K562 (cell line): ENCODE measurements around the gene AKAP12. TPM values are rescaled to one million over a fixed set of nuclear protein-coding genes. Genes with fewer than 3 reads are reported as not detected.
A peak's percentile ranks its signal among the peaks of the same experiment; 100 is the strongest.

Experiments
- ATF6 ChIP-seq: sonication (generic); formaldehyde crosslinking; IDR thresholded peaks from 2 replicates; pipeline ENCODE4 v1.4.0; 2020; ENCODE audit warnings: mild to moderate bottlenecking, missing genetic modification reagents
- BCLAF1 ChIP-seq, 2 experiments: fragments of 450-650 bp in 1 of 2; IDR thresholded peaks; 2 replicates each; pipeline ENCODE4 v1.6.1; 2011 to 2017; ENCODE audit warnings: low read depth in 2 of 2, antibody characterized with exemption in 1 of 2, borderline replicate concordance in 1 of 2, low read length in 1 of 2, mild to moderate bottlenecking in 1 of 2, mixed read lengths in 1 of 2; ENCODE audit not compliant: control insufficient read depth in 1 of 2
- BRD4 ChIP-seq: fragments of 200-600 bp; sonication (generic); IDR thresholded peaks from 2 replicates; pipeline ENCODE4 v1.6.1; 2017; ENCODE audit warnings: inconsistent platforms
- C11orf30 ChIP-seq: fragments of 450-650 bp; IDR thresholded peaks from 2 replicates; pipeline ENCODE4 v1.6.1; 2016; ENCODE audit warnings: low read depth, mild to moderate bottlenecking
- EP300 ChIP-seq: IDR thresholded peaks from 2 replicates; pipeline ENCODE4 v1.6.1; 2012; ENCODE audit warnings: low read length, improper control_type of control experiment
- ESRRA ChIP-seq: fragments of 450-650 bp; IDR thresholded peaks from 2 replicates; pipeline ENCODE4 v1.6.1; 2014; ENCODE audit warnings: low read depth, mild to moderate bottlenecking, moderate library complexity, borderline replicate concordance
- GATA2 ChIP-seq: sonication (generic); formaldehyde crosslinking; IDR thresholded peaks from 2 replicates; pipeline ENCODE4 v1.4.0; 2020; ENCODE audit warnings: mild to moderate bottlenecking, missing genetic modification reagents
- IRF9 ChIP-seq: fragments of 450-650 bp; IDR thresholded peaks from 2 replicates; pipeline ENCODE4 v1.6.1; 2016; ENCODE audit warnings: missing biosample characterization, missing genetic modification characterization
- KAT2B ChIP-seq: IDR thresholded peaks from one replicate; pipeline ENCODE4 v1.6.1; 2012; ENCODE audit warnings: low read depth, mild to moderate bottlenecking, control low read depth, inconsistent platforms, low read length, moderate library complexity
- MCM2 ChIP-seq: fragments of 450-650 bp; IDR thresholded peaks from 2 replicates; pipeline ENCODE4 v1.6.1; 2017; ENCODE audit warnings: low read depth, mild to moderate bottlenecking
- PURB ChIP-seq: sonication (generic); formaldehyde crosslinking; IDR thresholded peaks from 2 replicates; pipeline ENCODE4 v1.9.0; 2021; ENCODE audit warnings: low read depth, mild to moderate bottlenecking, missing genetic modification reagents
- SIN3A ChIP-seq, 2 experiments: fragments of 150-350 bp in 1 of 2; IDR thresholded peaks; 2 replicates each; pipeline ENCODE4 v1.6.1; 2011 to 2016; ENCODE audit warnings: borderline replicate concordance in 2 of 2, low read depth in 2 of 2, low read length in 2 of 2, mild to moderate bottlenecking in 2 of 2, moderate library complexity in 2 of 2; ENCODE audit not compliant: control insufficient read depth in 1 of 2
- TGIF2 ChIP-seq: sonication (generic); formaldehyde crosslinking; IDR thresholded peaks from 2 replicates; pipeline ENCODE4 v1.8.1; 2022; ENCODE audit warnings: mild to moderate bottlenecking, missing genetic modification reagents, moderate library complexity
- ZNF124 ChIP-seq: sonication (generic); formaldehyde crosslinking; IDR thresholded peaks from 2 replicates; pipeline ENCODE4 v1.8.1; 2022; ENCODE audit warnings: missing genetic modification reagents
- ZNF165 ChIP-seq: fragments of 250-450 bp; sonication (Bioruptor Pico); IDR thresholded peaks from 2 replicates; pipeline ENCODE4 v1.4.0; 2020; ENCODE audit warnings: borderline replicate concordance
- ZNF707 ChIP-seq: fragments of 250-450 bp; sonication (Bioruptor Pico); conservative IDR thresholded peaks from 2 replicates; pipeline ENCODE4 v1.8.0; 2022; ENCODE audit warnings: inconsistent platforms, mild to moderate bottlenecking, moderate library complexity
- polyA plus RNA-seq, 8 experiments: library from polyadenylated mRNA; depleted of rRNA in 4 of 8; stranded (reverse) in 5 of 8; unstranded in 3 of 8; fragments of >200 nt; fragmentation: Nextera tagmentation in 2 of 8; fragmentation: Illumina TruSeq in 1 of 8; extraction: Ambion mirVana in 2 of 8; extraction: Trizol in 1 of 8; gene quantifications; 2 replicates each; pipeline versions ENCODE4 v1.2.1 to v1.2.3, GENCODE V29; 2011 to 2014; ENCODE audit warnings: inconsistent platforms in 1 of 8, missing spikeins in 1 of 8
- total RNA-seq, 7 experiments: library from RNA; depleted of rRNA in 6 of 7; stranded (reverse); fragments of >200 nt in 6 of 7; fragmentation: Illumina TruSeq in 2 of 7; extraction: Trizol in 2 of 7; gene quantifications; 2 replicates each; pipeline versions ENCODE4 v1.2.1 to v1.2.3, GENCODE V29; 2011 to 2021; ENCODE audit warnings: low replicate concordance in 1 of 7
- TF ChIP-seq, protein P1 (sequence below): fragments of 450-650 bp; formaldehyde crosslinking; IDR thresholded peaks from 2 replicates; pipeline ENCODE4 v1.4.0; 2020; ENCODE audit warnings: mild to moderate bottlenecking

AKAP12 gene
- total and polyA plus RNA-seq, 9 of the 15 experiments (the other 6 are each of a cell fraction or from before 2014, with no cell fraction given): 0.08 to 2.0 (median 0.62) TPM

DNA sequence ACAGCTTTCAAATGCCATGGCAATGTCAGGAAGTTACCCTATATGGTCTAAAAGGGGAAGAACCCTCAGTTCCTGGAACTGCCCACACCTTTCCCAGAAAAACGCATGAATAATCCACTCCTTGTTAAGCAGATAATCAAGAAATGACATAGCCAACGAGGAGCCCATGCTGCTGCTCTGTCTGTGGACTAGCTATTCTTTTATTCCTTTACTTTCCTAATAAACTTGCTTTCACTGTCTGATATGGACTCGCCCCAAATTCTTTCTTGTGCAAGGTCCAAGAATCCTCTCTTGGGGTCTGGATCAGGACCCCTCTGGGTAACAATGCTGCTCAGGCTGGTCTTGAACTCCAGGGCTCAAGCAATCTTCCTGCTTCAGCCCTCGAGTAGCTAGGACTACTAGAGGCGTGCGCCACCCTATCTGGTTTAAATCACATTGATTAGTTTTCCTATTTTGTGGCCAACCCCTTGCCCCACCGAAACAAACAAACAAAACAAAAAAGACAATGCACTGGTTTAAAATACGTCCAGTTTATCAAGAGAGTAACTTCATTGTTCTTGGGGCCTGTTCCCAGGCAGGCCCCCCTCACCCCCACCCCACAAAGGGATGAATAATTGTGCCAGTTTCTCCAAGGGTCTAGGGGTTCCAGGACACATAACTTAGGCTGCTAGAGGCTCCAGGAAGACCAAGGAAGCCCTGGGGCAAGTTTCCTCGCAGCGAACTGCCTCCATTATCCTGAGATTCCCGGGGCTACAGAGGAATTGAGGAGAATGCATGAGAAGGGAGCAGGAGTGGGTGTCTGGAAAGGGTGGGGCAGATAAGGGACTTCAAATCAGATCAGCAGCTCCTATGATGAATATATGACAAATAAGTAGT is 10.1 kb upstream of the AKAP12 start (continued):
- no peak for TF ChIP-seq BCLAF1 (IDR thresholded peaks at IDR 0.05; ENCODE audit: borderline replicate concordance in 1 of 2, control insufficient read depth in 1 of 2, low read depth in 2 of 2, low read length in 1 of 2)
- TF ChIP-seq KAT2B: no peak
- no peak for TF ChIP-seq PURB (CRISPR knock-in tag)
- no peak for TF ChIP-seq ATF6 (CRISPR knock-in tag)
- no peak for TF ChIP-seq ZNF124 (CRISPR knock-in tag)
- no peak; the same call in none of the 2 replicates for TF ChIP-seq ESRRA
- TF ChIP-seq SIN3A (IDR thresholded peaks at IDR 0.05; ENCODE audit: borderline replicate concordance in 2 of 2, control insufficient read depth in 1 of 2, low read depth in 2 of 2, low read length in 2 of 2): no peak
- peak; percentile 78 for TF ChIP-seq EP300
- TF ChIP-seq C11orf30: no peak
- TF ChIP-seq BRD4: no peak; the same call in none of the 2 replicates
- TF ChIP-seq, protein P1, sequence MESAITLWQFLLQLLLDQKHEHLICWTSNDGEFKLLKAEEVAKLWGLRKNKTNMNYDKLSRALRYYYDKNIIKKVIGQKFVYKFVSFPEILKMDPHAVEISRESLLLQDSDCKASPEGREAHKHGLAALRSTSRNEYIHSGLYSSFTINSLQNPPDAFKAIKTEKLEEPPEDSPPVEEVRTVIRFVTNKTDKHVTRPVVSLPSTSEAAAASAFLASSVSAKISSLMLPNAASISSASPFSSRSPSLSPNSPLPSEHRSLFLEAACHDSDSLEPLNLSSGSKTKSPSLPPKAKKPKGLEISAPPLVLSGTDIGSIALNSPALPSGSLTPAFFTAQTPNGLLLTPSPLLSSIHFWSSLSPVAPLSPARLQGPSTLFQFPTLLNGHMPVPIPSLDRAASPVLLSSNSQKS (CRISPR knock-in tag): no peak
- no peak for TF ChIP-seq IRF9
- TF ChIP-seq ZNF707: no peak
- TF ChIP-seq TGIF2 (CRISPR knock-in tag): no peak
- no peak for TF ChIP-seq ZNF165
- TF ChIP-seq GATA2 (CRISPR knock-in tag): peak; percentile 45
- no peak for TF ChIP-seq MCM2
